Ectodermal cell (in vitro differentiated cells): ENCODE measurements around the gene BEST1.
"Not testable (repeated sequence)": the region's sequence is repeated elsewhere in the genome, so short reads cannot be mapped to it uniquely, and the experiment has no call there.

ENCODE experiments used
- H3K27ac ChIP-seq: 2 replicates; pipeline ENCODE4 v1.7.0; 2013; ENCODE audit warnings: mild to moderate bottlenecking, low read depth, low read length; ENCODE audit not compliant: insufficient read depth, poor library complexity, severe bottlenecking
- H3K27me3 ChIP-seq: 2 replicates; pipeline ENCODE4 v1.7.0; 2013; ENCODE audit warnings: mild to moderate bottlenecking, low read length; ENCODE audit not compliant: insufficient read depth, control insufficient read depth, poor library complexity, severe bottlenecking
- H3K36me3 ChIP-seq: one replicate; pipeline ENCODE4 v1.7.0; 2013; ENCODE audit warnings: low read length; ENCODE audit not compliant: control insufficient read depth, insufficient read depth
- H3K4me1 ChIP-seq: one replicate; pipeline ENCODE4 v1.7.0; 2013; ENCODE audit warnings: low read length; ENCODE audit not compliant: control insufficient read depth, insufficient read depth
- H3K4me3 ChIP-seq: 2 replicates; pipeline ENCODE4 v1.7.0; 2013; ENCODE audit warnings: low read depth, low read length, control low read depth; ENCODE audit not compliant: insufficient read depth
- H3K9me3 ChIP-seq: 2 replicates; pipeline ENCODE4 v1.7.0; 2013; ENCODE audit warnings: mild to moderate bottlenecking, low read length, moderate library complexity; ENCODE audit not compliant: control insufficient read depth
- WGBS, 2 experiments: methylation state at CpG; one replicate each; pipeline ENCODE4 v1.1.7; 2013; ENCODE audit warnings: missing lambda C conversion rate in 2 of 2; 5-methylcytosine and 5-hydroxymethylcytosine counted together

BEST1 gene

DNA sequence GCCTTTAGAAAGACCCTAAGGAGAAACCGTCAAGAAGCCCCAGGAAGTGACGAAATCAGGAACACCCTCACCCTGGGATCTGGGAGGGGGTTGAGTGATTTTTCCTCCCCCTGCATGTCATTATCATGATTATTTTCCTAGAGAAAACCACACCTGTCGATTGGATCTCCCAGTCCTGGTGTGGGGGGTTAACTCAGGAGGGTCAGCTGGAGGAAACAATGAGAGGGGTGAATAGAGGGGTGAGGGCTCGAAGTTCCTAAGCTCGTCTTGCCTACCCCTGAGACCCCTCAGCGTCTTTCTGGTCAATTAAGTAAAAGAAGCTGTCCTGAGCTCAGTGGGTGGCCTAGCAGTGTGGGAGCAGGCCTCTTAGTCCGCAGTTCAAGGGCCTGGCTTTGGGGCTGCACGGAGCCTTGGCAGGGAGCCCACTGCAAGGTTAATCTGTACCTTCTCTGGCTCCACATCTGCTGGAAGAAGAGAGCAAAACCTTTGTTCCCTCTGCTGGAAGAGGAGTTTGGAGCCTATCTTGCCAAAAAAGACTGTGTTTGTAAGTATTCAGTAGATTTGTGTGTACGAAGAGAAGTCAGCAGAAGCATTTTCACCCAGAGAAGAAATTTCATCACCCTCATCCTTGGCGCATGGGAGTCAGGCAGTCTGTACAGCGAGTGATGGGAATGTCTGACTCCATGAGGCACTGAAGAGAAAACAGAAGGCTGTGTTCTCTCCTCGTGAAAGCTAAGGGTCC lies 51.5 kb downstream of the BEST1 start:
- 71% methylated on average over 12 of the region's 12 CpGs for WGBS, 2 experiments
- Histone ChIP-seq H3K9me3 (no peaks in the 10 kb centered on the region), H3K36me3 (no peaks in the 10 kb centered on the region), H3K27me3 (no peaks in the 10 kb centered on the region), H3K4me1 (peaks cover 4% of the 10 kb centered on the region), H3K4me3 (no peak overlapping the region), H3K27ac (no peak overlapping the region)

GRCh38 chr11:62002283-62002682 lies 52.1 kb downstream of the BEST1 start:
- H3K9me3 ChIP-seq, H3K4me3 ChIP-seq, H3K36me3 ChIP-seq, H3K27ac ChIP-seq, H3K4me1 ChIP-seq, H3K27me3 ChIP-seq: not testable (repeated sequence)
- 94% methylated on average over 8 of the region's 8 CpGs for WGBS, 2 experiments

GRCh38 chr11:62004473-62004872 lies 54.3 kb downstream of the BEST1 start:
- Histone ChIP-seq H3K4me1 (no peaks in the 10 kb centered on the region), H3K27me3 (no peaks in the 10 kb centered on the region), H3K9me3 (no peaks in the 10 kb centered on the region), H3K4me3 (no peak overlapping the region), H3K36me3 (no peaks in the 10 kb centered on the region), H3K27ac (no peak overlapping the region)
- WGBS, 2 experiments = 88 to 96% methylated on average over 2 of the region's 2 CpGs

GRCh38 chr11:62008193-62008592 lies 58.0 kb downstream of the BEST1 start:
- H3K4me3 ChIP-seq = no peak overlapping the region
- H3K27ac ChIP-seq = no peak overlapping the region
- H3K9me3 ChIP-seq = no peaks in the 10 kb centered on the region
- no peaks in the 10 kb centered on the region for H3K27me3 ChIP-seq
- WGBS, 2 experiments = 89 to 100% methylated on average over 1 of the region's 1 CpG
- no peaks in the 10 kb centered on the region for H3K4me1 ChIP-seq
- H3K36me3 ChIP-seq = no peaks in the 10 kb centered on the region

DNA sequence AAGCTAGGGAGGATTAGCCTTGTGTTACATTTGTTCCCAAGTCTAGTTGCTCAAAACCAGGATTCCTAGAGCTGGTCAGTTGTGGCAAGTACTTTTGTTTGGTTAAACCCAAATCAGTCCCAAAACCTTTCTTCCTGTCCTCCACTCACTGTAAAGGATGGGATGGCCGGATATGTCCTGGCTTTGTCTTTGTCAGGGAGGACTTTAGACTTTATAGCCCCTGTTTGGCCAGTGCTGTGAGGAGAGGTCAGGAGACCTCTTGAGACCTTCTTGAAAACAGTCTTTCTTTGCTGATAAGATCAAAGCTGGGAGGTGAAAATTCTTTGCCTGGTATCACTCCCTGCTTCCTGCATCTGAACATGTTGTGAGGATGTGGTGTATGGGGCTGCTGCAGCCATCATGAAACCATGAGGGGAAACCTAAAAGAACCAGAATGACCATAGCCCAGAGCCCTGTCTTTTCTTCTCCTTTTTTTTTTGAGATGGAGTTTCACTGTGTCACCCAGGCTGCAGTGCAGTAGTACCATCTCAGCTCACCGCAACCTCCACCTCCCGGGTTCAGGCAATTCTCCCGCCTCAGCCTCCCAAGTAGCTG lies 60.9 kb downstream of the BEST1 start:
- Histone ChIP-seq H3K27ac (no peak overlapping the region), H3K27me3 (no peaks in the 10 kb centered on the region), H3K36me3 (no peaks in the 10 kb centered on the region), H3K4me1 (no peaks in the 10 kb centered on the region), H3K9me3 (no peaks in the 10 kb centered on the region), H3K4me3 (no peak overlapping the region)
- WGBS, 2 experiments = 95 to 98% methylated on average over 4 of the region's 4 CpGs

DNA sequence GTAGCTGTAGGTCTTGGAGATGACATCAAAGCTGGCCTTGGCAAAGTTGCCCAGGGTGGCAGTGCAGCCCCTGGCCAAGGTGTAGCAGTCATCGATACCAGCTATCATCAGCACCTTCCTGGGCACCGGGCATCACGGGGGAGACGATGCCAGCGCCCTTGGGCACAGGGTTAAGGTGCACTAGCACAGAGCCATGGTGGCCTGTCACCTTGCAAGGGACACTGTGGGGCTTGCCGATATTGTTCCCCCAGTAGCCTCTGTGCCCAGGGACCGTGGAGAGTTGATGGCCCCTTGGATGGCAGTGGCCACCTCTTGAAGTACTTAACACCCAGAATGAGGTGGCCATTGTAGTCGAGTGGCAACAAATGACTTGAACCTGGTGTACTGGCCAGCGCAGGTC lies 61.7 kb downstream of the BEST1 start:
- H3K36me3 ChIP-seq = no peaks in the 10 kb centered on the region
- H3K4me3 ChIP-seq = no peak overlapping the region
- no peaks in the 10 kb centered on the region for H3K27me3 ChIP-seq
- 95 to 96% methylated on average over 9 of the region's 9 CpGs for WGBS, 2 experiments
- no peak overlapping the region for H3K27ac ChIP-seq
- no peaks in the 10 kb centered on the region for H3K9me3 ChIP-seq
- H3K4me1 ChIP-seq = no peaks in the 10 kb centered on the region

DNA sequence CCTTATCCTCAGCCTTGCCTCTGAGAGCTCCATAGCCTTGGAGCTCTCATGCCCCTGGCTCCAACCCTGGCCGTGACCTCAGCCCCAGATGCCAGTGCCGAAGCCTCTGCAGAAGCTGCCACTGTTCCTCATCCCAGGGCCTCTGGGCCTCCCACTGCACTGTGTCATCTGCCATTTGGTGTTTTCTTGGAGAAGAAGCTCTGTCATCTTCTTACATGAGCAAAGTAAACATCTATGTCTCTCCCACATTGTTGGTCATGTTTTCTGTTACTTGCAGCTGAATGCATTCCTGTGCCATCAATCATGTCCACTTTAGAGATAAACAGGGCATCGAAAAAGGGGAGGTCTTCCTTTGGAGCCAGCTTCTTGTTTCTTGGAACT lies 62.3 kb downstream of the BEST1 start:
- H3K4me1 ChIP-seq = no peaks in the 10 kb centered on the region
- H3K36me3 ChIP-seq = no peaks in the 10 kb centered on the region
- no peaks in the 10 kb centered on the region for H3K27me3 ChIP-seq
- H3K4me3 ChIP-seq = no peak overlapping the region
- no peaks in the 10 kb centered on the region for H3K9me3 ChIP-seq
- 90 to 94% methylated on average over 3 of the region's 3 CpGs for WGBS, 2 experiments
- H3K27ac ChIP-seq = no peak overlapping the region

DNA sequence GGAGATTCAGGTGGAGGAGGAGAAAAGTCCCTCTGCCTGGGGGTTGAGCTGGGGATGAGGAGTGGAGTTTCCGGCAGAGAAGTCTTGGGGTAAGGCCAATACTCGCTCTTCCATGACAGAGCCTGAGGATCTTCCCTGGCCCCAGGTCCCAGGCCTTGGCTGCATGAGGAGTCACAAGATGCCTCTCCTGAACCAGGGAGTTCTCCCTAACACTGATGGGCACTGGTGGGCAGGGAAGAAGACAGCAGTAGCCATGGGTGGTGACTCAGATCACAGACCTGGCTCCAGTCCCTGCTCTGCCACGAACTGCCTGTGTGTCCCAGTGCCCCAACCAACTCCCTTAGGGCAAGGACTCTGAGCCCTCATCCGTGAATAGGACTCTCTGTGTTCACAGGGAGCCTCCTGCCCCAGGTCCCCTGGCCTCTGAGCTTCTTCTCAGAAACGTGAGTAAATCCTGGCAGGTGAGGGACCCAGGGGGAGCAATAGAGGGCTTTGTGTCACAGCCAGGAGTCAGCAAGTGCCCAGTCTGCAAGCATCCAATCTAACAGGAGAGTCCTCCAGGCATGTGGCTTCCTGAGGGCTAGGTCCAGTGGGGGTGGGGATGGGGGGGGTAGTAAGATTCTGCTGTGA lies 62.8 kb downstream of the BEST1 start:
- H3K27ac ChIP-seq = no peak overlapping the region
- H3K36me3 ChIP-seq = no peaks in the 10 kb centered on the region
- no peaks in the 10 kb centered on the region for H3K4me1 ChIP-seq
- H3K9me3 ChIP-seq = no peaks in the 10 kb centered on the region
- no peak overlapping the region for H3K4me3 ChIP-seq
- H3K27me3 ChIP-seq = no peaks in the 10 kb centered on the region
- 80 to 87% methylated on average over 5 of the region's 5 CpGs for WGBS, 2 experiments
